GM19351 (cell line): ENCODE data around the gene ZNF536.
"Not testable (repeated sequence)": the region's sequence is repeated elsewhere in the genome, so short reads cannot be mapped to it uniquely, and the experiment has no call there.

ENCODE experiments used
- ATAC-seq: cut with Tn5 transposase; IDR thresholded peaks from one replicate; pipeline ENCODE4 v1.9.1; 2021; ENCODE audit warnings: mild to moderate bottlenecking, moderate library complexity; ENCODE audit not compliant: unreplicated experiment

ZNF536 gene

GRCh38 chr19:30386551-30387143 is 14.5 kb downstream of the ZNF536 start:
- no peak for ATAC-seq

- no peak for ATAC-seq
These were observed 15.3 kb downstream of the ZNF536 start for GRCh38 chr19:30387311-30388115.

- no peak for ATAC-seq
These were observed 16.1 kb downstream of the ZNF536 start for GRCh38 chr19:30388327-30388726.

GRCh38 chr19:30388819-30389218 is 16.6 kb downstream of the ZNF536 start:
- ATAC-seq = no peak

GRCh38 chr19:30390356-30390988 is 18.3 kb downstream of the ZNF536 start:
- ATAC-seq = no peak

- ATAC-seq = no peak
These were observed 18.9 kb downstream of the ZNF536 start for GRCh38 chr19:30391052-30391451.

- ATAC-seq = no peak
These were observed 19.7 kb downstream of the ZNF536 start for GRCh38 chr19:30391554-30392551.

GRCh38 chr19:30393046-30393445 is 20.9 kb downstream of the ZNF536 start:
- no peak for ATAC-seq

- ATAC-seq = no peak
These were observed 21.7 kb downstream of the ZNF536 start for GRCh38 chr19:30393729-30394480.

- no peak for ATAC-seq
These were observed 22.4 kb downstream of the ZNF536 start for GRCh38 chr19:30394481-30395151.

- no peak for ATAC-seq
These were observed 23.1 kb downstream of the ZNF536 start for GRCh38 chr19:30395283-30395682.

GRCh38 chr19:30398539-30398938 is 26.4 kb downstream of the ZNF536 start:
- ATAC-seq = not testable (repeated sequence)

GRCh38 chr19:30401956-30402355 is 29.8 kb downstream of the ZNF536 start:
- ATAC-seq = no peak

GRCh38 chr19:30402436-30403202 is 30.4 kb downstream of the ZNF536 start:
- no peak for ATAC-seq

- ATAC-seq = no peak
These were observed 31.2 kb downstream of the ZNF536 start for GRCh38 chr19:30403203-30403985.

- no peak for ATAC-seq
These were observed 34.3 kb downstream of the ZNF536 start for GRCh38 chr19:30406220-30407067.

GRCh38 chr19:30407068-30407709 is 35.0 kb downstream of the ZNF536 start:
- ATAC-seq = no peak
